Activated CD4-positive, CD25-positive, alpha-beta regulatory T cell treated with anti-CD3 and anti-CD28 coated beads, Interleukin-2, amount 50 U/mL, for 72 hours (primary cell): ENCODE results near the gene RBM45.
"Not testable (repeated sequence)": the region's sequence is repeated elsewhere in the genome, so short reads cannot be mapped to it uniquely, and the experiment has no call there.

Experiments
- DNase-seq: peaks from one replicate; pipeline ENCODE4 v3.0.0; 2021

RBM45 gene

GRCh38 chr2:178112202-178113152 is at the start of gene RBM45:
Gene RBM45, plus strand, starts transcription at chr2:178112437. Its CDS starts 110 bp downstream, at chr2:178112547.
- DNase-seq = peak; percentile 91

GRCh38 chr2:178066324-178066723 is 45.9 kb upstream of the RBM45 start:
- DNase-seq = no peak

- DNase-seq = no peak
These were observed 45.2 kb upstream of the RBM45 start for GRCh38 chr2:178066890-178067669.

- DNase-seq = no peak
These were observed 43.3 kb upstream of the RBM45 start for GRCh38 chr2:178068823-178069454.

GRCh38 chr2:178069551-178069950 is 42.7 kb upstream of the RBM45 start:
- no peak for DNase-seq

GRCh38 chr2:178070824-178071223 is 41.4 kb upstream of the RBM45 start:
- no peak for DNase-seq

GRCh38 chr2:178072000-178072382 is 40.2 kb upstream of the RBM45 start:
- DNase-seq = no peak

GRCh38 chr2:178072383-178073301 is 39.6 kb upstream of the RBM45 start, which contains the start of gene PDE11A:
Gene PDE11A, minus strand, starts transcription at chr2:178072777. Its CDS starts 340 bp downstream, at chr2:178072437.
- peak; percentile 34 for DNase-seq

GRCh38 chr2:178074123-178075005 is 37.9 kb upstream of the RBM45 start:
- no peak for DNase-seq

GRCh38 chr2:178075006-178075326 is 37.3 kb upstream of the RBM45 start:
- DNase-seq = no peak

GRCh38 chr2:178076130-178076529 is 36.1 kb upstream of the RBM45 start:
- no peak for DNase-seq

GRCh38 chr2:178079279-178079678 is 33.0 kb upstream of the RBM45 start:
- not testable (repeated sequence) for DNase-seq

GRCh38 chr2:178082408-178083045 is 29.7 kb upstream of the RBM45 start:
- DNase-seq = no peak

- no peak for DNase-seq
These were observed 28.0 kb upstream of the RBM45 start for GRCh38 chr2:178084273-178084672.

- no peak for DNase-seq
These were observed 23.4 kb upstream of the RBM45 start for GRCh38 chr2:178088774-178089270.

GRCh38 chr2:178093471-178093870 is 18.8 kb upstream of the RBM45 start:
- no peak for DNase-seq

- no peak for DNase-seq
These were observed 10.7 kb upstream of the RBM45 start for GRCh38 chr2:178101321-178102079.

GRCh38 chr2:178105566-178105965 is 6.7 kb upstream of the RBM45 start:
- no peak for DNase-seq

- no peak for DNase-seq
These were observed 6.2 kb upstream of the RBM45 start for GRCh38 chr2:178106053-178106452.

- DNase-seq = no peak
These were observed 4.1 kb upstream of the RBM45 start for GRCh38 chr2:178108176-178108575.
